Neural cell (in vitro differentiated cells): ENCODE measurements around the gene MFRP.

Source experiments
- CTCF ChIP-seq: fragments of 450-650 bp; IDR thresholded peaks from 2 replicates; pipeline ENCODE4 v1.5.1; 2014; ENCODE audit warnings: antibody characterized with exemption, mild to moderate bottlenecking, moderate library complexity; ENCODE audit not compliant: poor library complexity, severe bottlenecking
- EP300 ChIP-seq: fragments of 450-650 bp; conservative IDR thresholded peaks from 2 replicates; pipeline ENCODE4 v1.6.1; 2014; ENCODE audit warnings: antibody characterized with exemption, mild to moderate bottlenecking, moderate library complexity; ENCODE audit not compliant: poor library complexity, severe bottlenecking
- EZH2 ChIP-seq: fragments of 200-600, 300-800 bp; shearing (Covaris generic), sonication (generic); IDR thresholded peaks from 2 replicates; pipeline ENCODE4 v1.6.1; 2014; ENCODE audit warnings: antibody characterized with exemption, low read length, borderline replicate concordance, mild to moderate bottlenecking; ENCODE audit not compliant: insufficient read depth, poor library complexity, severe bottlenecking
- POLR2AphosphoS5 ChIP-seq: IDR thresholded peaks from 2 replicates; pipeline ENCODE4 v1.6.1; 2012
- RAD21 ChIP-seq: fragments of 450-650 bp; conservative IDR thresholded peaks from 2 replicates; pipeline ENCODE4 v1.6.1; 2014; ENCODE audit warnings: antibody characterized with exemption, mild to moderate bottlenecking, moderate library complexity
- REST ChIP-seq: IDR thresholded peaks from 2 replicates; pipeline ENCODE4 v1.6.1; 2012; ENCODE audit warnings: borderline replicate concordance
- SMC3 ChIP-seq: fragments of 450-650 bp; conservative IDR thresholded peaks from 2 replicates; pipeline ENCODE4 v1.6.1; 2014; ENCODE audit warnings: antibody characterized with exemption, mild to moderate bottlenecking, moderate library complexity; ENCODE audit not compliant: poor library complexity
- TAF1 ChIP-seq: IDR thresholded peaks from 2 replicates; pipeline ENCODE4 v1.6.1; 2012; ENCODE audit warnings: low read depth

- TF ChIP-seq CTCF: no peak
- TF ChIP-seq EP300: no peak
- TF ChIP-seq POLR2AphosphoS5: no peak
- no peak for TF ChIP-seq RAD21
- TF ChIP-seq EZH2: no peak
- TF ChIP-seq SMC3: no peak
- TF ChIP-seq REST: no peak
- TF ChIP-seq TAF1: no peak
These were observed 9.6 kb downstream of the MFRP start for GRCh38 chr11:119336744-119337469.
